Measurements from ENCODE around the gene WWOX.
A peak's percentile ranks its signal among the peaks of the same experiment; 100 is the strongest.

WWOX gene

DNA sequence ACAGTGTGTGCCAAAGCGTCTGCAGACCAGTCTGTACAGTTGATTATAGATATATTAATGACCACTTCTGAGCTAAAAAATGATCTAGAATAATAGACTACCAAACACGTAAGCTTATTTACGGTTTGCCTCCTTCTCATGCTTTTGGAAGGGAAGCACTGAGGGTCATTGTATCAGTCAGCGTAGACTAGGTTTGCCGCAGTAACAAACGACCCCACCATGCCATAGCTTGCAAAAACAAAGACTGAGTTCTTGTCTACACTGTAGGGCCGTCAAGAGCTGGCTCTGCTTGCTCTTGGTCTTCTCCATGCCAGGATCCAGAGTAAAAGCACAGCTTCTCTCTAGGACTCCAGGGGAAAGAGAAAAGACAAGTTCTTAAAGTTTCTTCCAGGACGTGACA, 820.4 kb downstream of the WWOX start:
- no peak overlapping the region for H3K9ac ChIP-seq (ENCODE audit: low read length)
- no peak overlapping the region for H3K56ac ChIP-seq (ENCODE audit: low read length)
- no peaks in the 10 kb centered on the region for H3K79me2 ChIP-seq (ENCODE audit: control insufficient read depth, insufficient read depth, low read length)
- WGBS (ENCODE audit: extremely low coverage, insufficient coverage, low lambda C conversion rate), result no CpG with 5 or more reads among the region's 8 CpGs
- H2BK120ac ChIP-seq (ENCODE audit: low read depth, low read length), result no peak overlapping the region
- no peak overlapping the region for H4K5ac ChIP-seq (ENCODE audit: low read length)
- H2BK5ac ChIP-seq (ENCODE audit: low read length), result no peak overlapping the region
- no peaks in the 10 kb centered on the region for H3K27me3 ChIP-seq (ENCODE audit: insufficient read depth, low read length, poor library complexity)
- no peak overlapping the region for H3K18ac ChIP-seq (ENCODE audit: low read length)
- H3K79me1 ChIP-seq (ENCODE audit: low read length), result no peaks in the 10 kb centered on the region
- no peak overlapping the region for H2BK15ac ChIP-seq (replicated peaks; ENCODE audit: low read depth)
- no peak overlapping the region for H2AK5ac ChIP-seq (ENCODE audit: low read length)
- H3K36me3 ChIP-seq (ENCODE audit: control insufficient read depth, insufficient read depth, low read length), result no peaks in the 10 kb centered on the region
- DNase-seq, result no peak
- no peak overlapping the region for H3K4ac ChIP-seq (ENCODE audit: low read depth, low read length)
- no peak overlapping the region for H3K4me2 ChIP-seq (ENCODE audit: low read length)
- H3K4me1 ChIP-seq (ENCODE audit: control insufficient read depth, low read depth, low read length), result no peaks in the 10 kb centered on the region
- H3K23ac ChIP-seq (ENCODE audit: low read length), result no peak overlapping the region
- no peak overlapping the region for H4K8ac ChIP-seq (ENCODE audit: low read depth, low read length)
- H3K4me3 ChIP-seq (ENCODE audit: low read length), result no peak overlapping the region
- H3K27ac ChIP-seq (ENCODE audit: low read depth, low read length), result no peak overlapping the region

DNA sequence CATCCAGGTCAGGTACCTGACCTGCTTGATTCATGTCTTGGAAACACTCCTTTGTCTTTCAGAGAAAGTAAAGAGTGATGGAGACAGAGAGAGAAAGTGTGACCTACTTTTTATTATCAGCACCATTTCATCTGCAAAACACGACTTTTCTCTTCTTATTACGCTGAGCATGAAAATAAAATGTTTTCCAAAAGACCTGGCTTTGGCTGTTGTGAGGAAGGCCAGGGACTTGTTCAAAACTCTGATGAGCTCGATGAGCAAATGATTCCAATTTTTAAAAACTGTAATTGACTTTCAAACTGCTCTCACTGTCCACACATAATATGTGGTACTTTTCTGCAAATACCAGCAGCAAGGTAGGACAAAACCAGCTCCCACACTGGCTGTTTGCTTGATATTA, 821.2 kb downstream of the WWOX start:
- Histone ChIP-seq H4K5ac (ENCODE audit: low read length) (no peak overlapping the region), H3K4me3 (ENCODE audit: low read length) (no peak overlapping the region), H2BK5ac (ENCODE audit: low read length) (no peak overlapping the region), H3K56ac (ENCODE audit: low read length) (no peak overlapping the region), H3K18ac (ENCODE audit: low read length) (no peak overlapping the region), H3K4ac (ENCODE audit: low read depth, low read length) (no peak overlapping the region), H2AK5ac (ENCODE audit: low read length) (no peak overlapping the region), H3K23ac (ENCODE audit: low read length) (no peak overlapping the region), H3K27me3 (ENCODE audit: insufficient read depth, low read length, poor library complexity) (no peaks in the 10 kb centered on the region), H2BK120ac (ENCODE audit: low read depth, low read length) (no peak overlapping the region), H3K79me1 (ENCODE audit: low read length) (no peaks in the 10 kb centered on the region), H4K8ac (ENCODE audit: low read depth, low read length) (no peak overlapping the region), H2BK15ac (replicated peaks; ENCODE audit: low read depth) (no peak overlapping the region), H3K79me2 (ENCODE audit: control insufficient read depth, insufficient read depth, low read length) (no peaks in the 10 kb centered on the region), H3K9ac (ENCODE audit: low read length) (no peak overlapping the region), H3K4me1 (ENCODE audit: control insufficient read depth, low read depth, low read length) (no peaks in the 10 kb centered on the region), H3K27ac (ENCODE audit: low read depth, low read length) (no peak overlapping the region), H3K4me2 (ENCODE audit: low read length) (no peak overlapping the region), H3K36me3 (ENCODE audit: control insufficient read depth, insufficient read depth, low read length) (no peaks in the 10 kb centered on the region)
- DNase-seq, result no peak
- no CpG with 5 or more reads among the region's 3 CpGs for WGBS (ENCODE audit: extremely low coverage, insufficient coverage, low lambda C conversion rate)

DNA sequence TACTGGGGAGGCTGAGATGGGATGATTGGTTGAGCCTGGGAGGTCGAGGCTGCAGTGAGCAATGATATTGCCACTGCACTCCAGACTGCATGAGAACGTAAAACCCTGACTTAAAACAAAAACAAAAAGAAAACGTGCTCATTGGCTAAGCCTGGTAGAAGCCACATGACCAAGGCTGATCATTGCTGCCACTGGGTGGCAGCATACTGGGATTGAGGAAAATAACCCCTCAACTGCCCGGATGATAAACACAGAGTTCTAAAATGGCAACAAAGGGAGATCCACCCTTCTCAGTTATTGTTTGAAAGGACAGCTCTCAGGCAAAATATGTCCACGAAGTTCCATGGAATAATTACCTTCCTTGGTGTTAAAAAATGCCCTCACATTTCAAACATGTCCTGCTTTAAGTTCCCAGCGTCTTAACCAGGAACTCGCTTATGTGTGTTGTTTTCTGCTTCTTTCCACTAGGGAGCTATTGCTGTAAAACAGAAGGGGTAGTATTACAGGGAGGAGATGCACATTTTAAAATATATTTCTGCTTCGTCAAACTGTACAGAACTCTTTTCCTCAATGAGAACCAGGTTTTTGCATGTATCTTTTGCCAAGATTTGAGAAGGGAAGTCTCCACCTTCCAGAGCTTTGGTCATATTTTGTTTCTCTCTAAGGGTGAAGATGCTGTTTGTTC, 825.8 kb downstream of the WWOX start:
- no peak overlapping the region for H3K4me3 ChIP-seq (ENCODE audit: low read length)
- no peak overlapping the region for H2BK15ac ChIP-seq (replicated peaks; ENCODE audit: low read depth)
- H4K5ac ChIP-seq (ENCODE audit: low read length), result no peak overlapping the region
- no peaks in the 10 kb centered on the region for H3K27me3 ChIP-seq (ENCODE audit: insufficient read depth, low read length, poor library complexity)
- no peak overlapping the region for H3K4me2 ChIP-seq (ENCODE audit: low read length)
- no peak overlapping the region for H3K56ac ChIP-seq (ENCODE audit: low read length)
- H2BK120ac ChIP-seq (ENCODE audit: low read depth, low read length), result no peak overlapping the region
- no peaks in the 10 kb centered on the region for H3K36me3 ChIP-seq (ENCODE audit: control insufficient read depth, insufficient read depth, low read length)
- H3K4ac ChIP-seq (ENCODE audit: low read depth, low read length), result no peak overlapping the region
- DNase-seq, result peak; percentile 75
- H4K8ac ChIP-seq (ENCODE audit: low read depth, low read length), result no peak overlapping the region
- H3K79me2 ChIP-seq (ENCODE audit: control insufficient read depth, insufficient read depth, low read length), result no peaks in the 10 kb centered on the region
- H3K4me1 ChIP-seq (ENCODE audit: control insufficient read depth, low read depth, low read length), result no peaks in the 10 kb centered on the region
- no CpG with 5 or more reads among the region's 8 CpGs for WGBS (ENCODE audit: extremely low coverage, insufficient coverage, low lambda C conversion rate)
- H2AK5ac ChIP-seq (ENCODE audit: low read length), result no peak overlapping the region
- H3K9ac ChIP-seq (ENCODE audit: low read length), result no peak overlapping the region
- no peak overlapping the region for H3K23ac ChIP-seq (ENCODE audit: low read length)
- H3K79me1 ChIP-seq (ENCODE audit: low read length), result no peaks in the 10 kb centered on the region
- H2BK5ac ChIP-seq (ENCODE audit: low read length), result no peak overlapping the region
- no peak overlapping the region for H3K18ac ChIP-seq (ENCODE audit: low read length)
- no peak overlapping the region for H3K27ac ChIP-seq (ENCODE audit: low read depth, low read length)

DNA sequence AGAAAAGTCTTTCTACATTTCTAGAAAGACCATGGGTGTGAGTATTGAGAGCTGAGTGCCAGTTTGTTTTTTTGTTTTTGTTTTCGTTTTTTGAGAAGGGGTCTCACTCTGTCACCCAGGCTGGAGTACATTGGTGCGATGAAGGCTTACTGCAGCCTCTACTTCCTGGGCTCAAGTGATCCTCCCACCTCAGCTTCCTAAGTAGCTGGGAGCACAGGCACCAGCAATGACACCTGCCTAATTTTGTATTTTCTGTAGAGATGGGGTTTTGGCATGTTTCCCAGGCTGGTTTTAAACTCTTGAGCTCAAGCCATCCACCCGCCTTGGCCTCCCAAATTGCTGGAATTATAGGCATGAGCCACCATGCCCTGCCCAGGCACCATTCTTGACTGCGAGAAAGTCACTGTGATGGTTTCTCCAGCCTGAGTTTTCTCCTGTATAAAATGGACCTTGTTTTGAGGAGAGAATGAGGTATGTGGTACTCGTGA, 827.3 kb downstream of the WWOX start:
- H3K4me3 ChIP-seq (ENCODE audit: low read length), result no peak overlapping the region

DNA sequence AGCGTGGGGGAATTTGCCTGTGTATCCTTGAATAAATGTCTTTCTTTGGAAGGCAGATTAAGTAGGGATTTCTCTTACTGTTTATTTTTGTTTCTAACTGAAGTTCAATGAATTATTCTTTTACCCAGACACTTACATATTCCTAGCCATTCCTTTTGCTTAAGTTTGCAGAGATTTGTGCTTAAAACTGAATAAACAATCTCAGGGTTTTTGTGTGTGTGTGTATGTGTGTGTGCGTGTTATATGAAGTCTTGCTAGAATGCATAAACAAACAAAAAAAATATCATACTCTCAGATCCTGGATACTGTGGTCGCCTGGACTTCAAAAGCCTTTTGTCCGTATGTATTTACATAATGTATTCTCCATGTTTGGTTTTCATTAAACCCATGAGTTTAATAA, 828.3 kb downstream of the WWOX start:
- no peak overlapping the region for H3K9ac ChIP-seq (ENCODE audit: low read length)
- no peaks in the 10 kb centered on the region for H3K27me3 ChIP-seq (ENCODE audit: insufficient read depth, low read length, poor library complexity)
- no peaks in the 10 kb centered on the region for H3K36me3 ChIP-seq (ENCODE audit: control insufficient read depth, insufficient read depth, low read length)
- no peak overlapping the region for H4K5ac ChIP-seq (ENCODE audit: low read length)
- no peak for DNase-seq
- H3K27ac ChIP-seq (ENCODE audit: low read depth, low read length), result no peak overlapping the region
- H2BK5ac ChIP-seq (ENCODE audit: low read length), result no peak overlapping the region
- H3K23ac ChIP-seq (ENCODE audit: low read length), result no peak overlapping the region
- no peak overlapping the region for H2AK5ac ChIP-seq (ENCODE audit: low read length)
- H3K4me1 ChIP-seq (ENCODE audit: control insufficient read depth, low read depth, low read length), result no peaks in the 10 kb centered on the region
- no peak overlapping the region for H3K4me2 ChIP-seq (ENCODE audit: low read length)
- H3K4ac ChIP-seq (ENCODE audit: low read depth, low read length), result no peak overlapping the region
- WGBS (ENCODE audit: extremely low coverage, insufficient coverage, low lambda C conversion rate), result no CpG with 5 or more reads among the region's 4 CpGs
- H2BK120ac ChIP-seq (ENCODE audit: low read depth, low read length), result no peak overlapping the region
- H2BK15ac ChIP-seq (replicated peaks; ENCODE audit: low read depth), result no peak overlapping the region
- H3K79me1 ChIP-seq (ENCODE audit: low read length), result no peaks in the 10 kb centered on the region
- no peaks in the 10 kb centered on the region for H3K79me2 ChIP-seq (ENCODE audit: control insufficient read depth, insufficient read depth, low read length)
- no peak overlapping the region for H3K4me3 ChIP-seq (ENCODE audit: low read length)
- H3K18ac ChIP-seq (ENCODE audit: low read length), result no peak overlapping the region
- no peak overlapping the region for H4K8ac ChIP-seq (ENCODE audit: low read depth, low read length)
- no peak overlapping the region for H3K56ac ChIP-seq (ENCODE audit: low read length)

More for the DNA sequence above, 827.3 kb downstream of the WWOX start:
- Histone ChIP-seq H2BK120ac (ENCODE audit: low read depth, low read length) (no peak overlapping the region), H3K18ac (ENCODE audit: low read length) (no peak overlapping the region), H3K4me2 (ENCODE audit: low read length) (no peak overlapping the region), H3K56ac (ENCODE audit: low read length) (no peak overlapping the region), H2AK5ac (ENCODE audit: low read length) (no peak overlapping the region), H3K4me1 (ENCODE audit: control insufficient read depth, low read depth, low read length) (no peaks in the 10 kb centered on the region), H3K27ac (ENCODE audit: low read depth, low read length) (no peak overlapping the region), H3K36me3 (ENCODE audit: control insufficient read depth, insufficient read depth, low read length) (no peaks in the 10 kb centered on the region), H3K4ac (ENCODE audit: low read depth, low read length) (no peak overlapping the region), H4K8ac (ENCODE audit: low read depth, low read length) (no peak overlapping the region), H4K5ac (ENCODE audit: low read length) (no peak overlapping the region), H3K79me2 (ENCODE audit: control insufficient read depth, insufficient read depth, low read length) (no peaks in the 10 kb centered on the region), H3K9ac (ENCODE audit: low read length) (no peak overlapping the region), H3K79me1 (ENCODE audit: low read length) (no peaks in the 10 kb centered on the region), H3K27me3 (ENCODE audit: insufficient read depth, low read length, poor library complexity) (no peaks in the 10 kb centered on the region), H3K23ac (ENCODE audit: low read length) (no peak overlapping the region), H2BK5ac (ENCODE audit: low read length) (no peak overlapping the region), H2BK15ac (replicated peaks; ENCODE audit: low read depth) (no peak overlapping the region)
- no CpG with 5 or more reads among the region's 5 CpGs for WGBS (ENCODE audit: extremely low coverage, insufficient coverage, low lambda C conversion rate)
- DNase-seq, result no peak

DNA sequence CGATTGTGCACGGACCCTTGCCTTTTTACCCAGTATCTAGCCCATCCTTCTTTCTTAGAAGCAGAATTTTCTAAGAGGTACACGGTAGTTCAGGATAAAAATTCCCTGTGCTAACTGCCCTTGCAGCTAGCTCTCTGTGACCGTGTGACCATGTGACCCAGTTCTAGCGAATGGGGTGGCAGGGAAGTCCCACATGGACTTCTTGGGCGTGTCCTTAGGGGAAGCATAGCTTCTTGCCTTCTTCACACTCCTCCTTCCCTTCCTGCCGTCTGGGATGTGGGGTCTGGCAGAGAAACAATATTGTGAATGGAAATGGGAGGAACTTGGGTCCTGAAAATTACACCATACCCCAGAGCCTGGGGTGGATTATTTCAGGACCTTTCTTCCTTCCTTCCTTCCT, 830.4 kb downstream of the WWOX start:
- Histone ChIP-seq H3K18ac (ENCODE audit: low read length) (no peak overlapping the region), H2BK5ac (ENCODE audit: low read length) (no peak overlapping the region), H3K27me3 (ENCODE audit: insufficient read depth, low read length, poor library complexity) (no peaks in the 10 kb centered on the region), H3K36me3 (ENCODE audit: control insufficient read depth, insufficient read depth, low read length) (no peaks in the 10 kb centered on the region), H3K79me2 (ENCODE audit: control insufficient read depth, insufficient read depth, low read length) (no peaks in the 10 kb centered on the region), H3K23ac (ENCODE audit: low read length) (no peak overlapping the region), H3K4me1 (ENCODE audit: control insufficient read depth, low read depth, low read length) (no peaks in the 10 kb centered on the region), H3K4me2 (ENCODE audit: low read length) (no peak overlapping the region), H3K4ac (ENCODE audit: low read depth, low read length) (no peak overlapping the region), H2BK15ac (replicated peaks; ENCODE audit: low read depth) (no peak overlapping the region), H3K9ac (ENCODE audit: low read length) (no peak overlapping the region), H4K5ac (ENCODE audit: low read length) (no peak overlapping the region), H3K4me3 (ENCODE audit: low read length) (no peak overlapping the region), H3K27ac (ENCODE audit: low read depth, low read length) (no peak overlapping the region), H2BK120ac (ENCODE audit: low read depth, low read length) (no peak overlapping the region), H4K8ac (ENCODE audit: low read depth, low read length) (no peak overlapping the region), H2AK5ac (ENCODE audit: low read length) (no peak overlapping the region), H3K56ac (ENCODE audit: low read length) (no peak overlapping the region), H3K79me1 (ENCODE audit: low read length) (no peaks in the 10 kb centered on the region)
- DNase-seq, result no peak
- no CpG with 5 or more reads among the region's 7 CpGs for WGBS (ENCODE audit: extremely low coverage, insufficient coverage, low lambda C conversion rate)

Data from mesendoderm (in vitro differentiated cells).